ENCODE data around the gene KCTD3.

Gene KCTD3

GRCh38 chr1:215557504-215557903, 9.6 kb upstream of the KCTD3 start:
- DNase-seq = no peak

GRCh38 chr1:215557992-215558626, 9.0 kb upstream of the KCTD3 start:
- DNase-seq = no peak

- peak in 5 of 6 experiments; percentile 15 to 35 (median 19) for DNase-seq
These were observed 591 bp downstream of the KCTD3 start for GRCh38 chr1:215567491-215568298.

- peak in 1 of 6 experiments; percentile 0 for DNase-seq
These were observed 1.2 kb downstream of the KCTD3 start for GRCh38 chr1:215568299-215568692.

- no peak for DNase-seq
These were observed 3.1 kb downstream of the KCTD3 start for GRCh38 chr1:215569986-215570824.

- DNase-seq = no peak
These were observed 14.8 kb downstream of the KCTD3 start for GRCh38 chr1:215581896-215582295.

GRCh38 chr1:215583185-215583749, 16.2 kb downstream of the KCTD3 start:
- no peak for DNase-seq

GRCh38 chr1:215584389-215584788, 17.3 kb downstream of the KCTD3 start:
- DNase-seq = no peak

- DNase-seq = no peak
These were observed 22.7 kb downstream of the KCTD3 start for GRCh38 chr1:215589650-215590435.

GRCh38 chr1:215590779-215591491, 23.8 kb downstream of the KCTD3 start:
- no peak for DNase-seq

GRCh38 chr1:215594640-215595039, 27.5 kb downstream of the KCTD3 start:
- DNase-seq = no peak

GRCh38 chr1:215595231-215595630, 28.1 kb downstream of the KCTD3 start:
- DNase-seq = no peak

- DNase-seq = no peak
These were observed 30.9 kb downstream of the KCTD3 start for GRCh38 chr1:215597961-215598360.

GRCh38 chr1:215599418-215600074, 32.4 kb downstream of the KCTD3 start:
- DNase-seq = no peak

- DNase-seq = no peak
These were observed 33.2 kb downstream of the KCTD3 start for GRCh38 chr1:215600258-215600792.

- DNase-seq = no peak
These were observed 33.8 kb downstream of the KCTD3 start for GRCh38 chr1:215600867-215601266.

- no peak for DNase-seq
These were observed 34.2 kb downstream of the KCTD3 start for GRCh38 chr1:215601276-215601675.

- no peak for DNase-seq
These were observed 36.2 kb downstream of the KCTD3 start for GRCh38 chr1:215603319-215603718.

GRCh38 chr1:215605011-215605621, 38.0 kb downstream of the KCTD3 start:
- DNase-seq = no peak

GRCh38 chr1:215606036-215606435, 38.9 kb downstream of the KCTD3 start:
- no peak for DNase-seq

All from stimulated activated naive CD4-positive, alpha-beta T cell (primary cell).